ENCODE data around the gene AFF1.
"Not testable (repeated sequence)": the region's sequence is repeated elsewhere in the genome, so short reads cannot be mapped to it uniquely, and the experiment has no call there.

AFF1 gene

DNA sequence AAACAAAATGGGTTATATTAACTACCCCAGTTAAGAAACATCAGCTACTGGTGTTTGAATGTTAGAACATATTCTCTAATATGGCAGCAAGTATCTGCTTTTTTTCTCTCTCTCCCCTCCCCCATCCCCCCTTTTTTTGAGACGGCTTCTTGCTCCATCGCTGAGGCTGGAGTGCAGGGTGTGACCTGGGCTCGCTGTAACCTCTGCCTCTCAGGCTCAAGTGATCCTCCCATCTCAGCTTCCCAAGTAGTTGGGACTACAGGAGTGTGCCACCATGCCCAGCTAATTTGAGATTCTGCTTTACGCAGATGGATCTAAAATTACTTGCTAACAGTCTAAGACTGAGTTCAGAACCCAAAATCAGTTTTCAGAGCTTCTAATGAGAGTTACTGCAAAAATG, 101.9 kb downstream of the AFF1 start:
- H3K9ac ChIP-seq (ENCODE audit: low read length), result no peak overlapping the region
- no peak overlapping the region for H2AFZ ChIP-seq (ENCODE audit: low read length)
- H3K4me2 ChIP-seq (ENCODE audit: low read depth, low read length), result no peak overlapping the region
- no peak overlapping the region for H3K27ac ChIP-seq (ENCODE audit: low read length)
- peaks cover 74% of the 10 kb centered on the region for H4K20me1 ChIP-seq (ENCODE audit: insufficient read depth, low read length)
- H3K36me3 ChIP-seq (replicated peaks; ENCODE audit: insufficient read depth, low read length), result no peaks in the 10 kb centered on the region
- DNase-seq, result no peak
- TF ChIP-seq EZH2 (optimal IDR thresholded peaks at IDR 0.05; ENCODE audit: low read depth, low read length) (no peak), EZH2phosphoT487 (IDR thresholded peaks at IDR 0.05; ENCODE audit: low read length) (no peak)
- TF ChIP-seq, protein P1, sequence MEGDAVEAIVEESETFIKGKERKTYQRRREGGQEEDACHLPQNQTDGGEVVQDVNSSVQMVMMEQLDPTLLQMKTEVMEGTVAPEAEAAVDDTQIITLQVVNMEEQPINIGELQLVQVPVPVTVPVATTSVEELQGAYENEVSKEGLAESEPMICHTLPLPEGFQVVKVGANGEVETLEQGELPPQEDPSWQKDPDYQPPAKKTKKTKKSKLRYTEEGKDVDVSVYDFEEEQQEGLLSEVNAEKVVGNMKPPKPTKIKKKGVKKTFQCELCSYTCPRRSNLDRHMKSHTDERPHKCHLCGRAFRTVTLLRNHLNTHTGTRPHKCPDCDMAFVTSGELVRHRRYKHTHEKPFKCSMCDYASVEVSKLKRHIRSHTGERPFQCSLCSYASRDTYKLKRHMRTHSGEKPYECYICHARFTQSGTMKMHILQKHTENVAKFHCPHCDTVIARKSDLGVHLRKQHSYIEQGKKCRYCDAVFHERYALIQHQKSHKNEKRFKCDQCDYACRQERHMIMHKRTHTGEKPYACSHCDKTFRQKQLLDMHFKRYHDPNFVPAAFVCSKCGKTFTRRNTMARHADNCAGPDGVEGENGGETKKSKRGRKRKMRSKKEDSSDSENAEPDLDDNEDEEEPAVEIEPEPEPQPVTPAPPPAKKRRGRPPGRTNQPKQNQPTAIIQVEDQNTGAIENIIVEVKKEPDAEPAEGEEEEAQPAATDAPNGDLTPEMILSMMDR (IDR thresholded peaks at IDR 0.05; ENCODE audit: low read length), result no peak
- H3F3A ChIP-seq (ENCODE audit: insufficient read depth, low read length), result no peaks in the 10 kb centered on the region
- peaks cover 100% of the 10 kb centered on the region for H3K79me2 ChIP-seq (ENCODE audit: low read length)
- H3K4me1 ChIP-seq (ENCODE audit: low read length), result peaks cover 13% of the 10 kb centered on the region
- H3K27me3 ChIP-seq (replicated peaks; ENCODE audit: insufficient read depth, low read length), result no peaks in the 10 kb centered on the region
- H3K9me3 ChIP-seq (replicated peaks; ENCODE audit: insufficient read depth, low read length), result no peaks in the 10 kb centered on the region
- no peaks in the 10 kb centered on the region for H3K9me2 ChIP-seq (replicated peaks; ENCODE audit: insufficient read depth, low read length)
- H3K4me3 ChIP-seq (ENCODE audit: low read length), result no peak overlapping the region

DNA sequence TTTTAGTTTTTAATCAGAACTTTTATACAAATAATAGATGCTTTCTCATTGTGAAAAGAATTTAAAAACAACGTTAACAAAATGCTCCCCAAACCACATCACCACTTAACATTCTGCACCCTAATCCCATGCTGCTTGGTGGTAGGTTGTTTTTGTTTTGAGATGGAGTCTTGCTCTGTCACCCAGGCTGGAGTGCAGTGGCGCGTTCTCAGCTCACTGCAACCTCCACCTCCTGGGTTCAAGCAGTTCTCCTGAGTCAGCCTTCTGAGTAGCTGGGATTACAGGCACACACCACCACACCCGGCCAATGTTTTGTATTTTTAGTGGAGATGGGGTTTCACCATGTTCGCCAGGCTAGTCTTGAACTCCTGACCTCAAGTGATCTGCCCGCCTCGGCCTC, 102.4 kb downstream of the AFF1 start:
- not testable (repeated sequence) for H3K9me3 ChIP-seq (replicated peaks; ENCODE audit: insufficient read depth, low read length); H3K9ac ChIP-seq (ENCODE audit: low read length); H3K4me2 ChIP-seq (ENCODE audit: low read depth, low read length); H3K36me3 ChIP-seq (replicated peaks; ENCODE audit: insufficient read depth, low read length); H3K4me3 ChIP-seq (ENCODE audit: low read length); H3K27me3 ChIP-seq (replicated peaks; ENCODE audit: insufficient read depth, low read length); H3K27ac ChIP-seq (ENCODE audit: low read length); H3K9me2 ChIP-seq (replicated peaks; ENCODE audit: insufficient read depth, low read length); H3F3A ChIP-seq (ENCODE audit: insufficient read depth, low read length); DNase-seq; H2AFZ ChIP-seq (ENCODE audit: low read length)
- Histone ChIP-seq H3K79me2 (ENCODE audit: low read length) (peaks cover 100% of the 10 kb centered on the region), H3K4me1 (ENCODE audit: low read length) (peaks cover 13% of the 10 kb centered on the region), H4K20me1 (ENCODE audit: insufficient read depth, low read length) (peaks cover 69% of the 10 kb centered on the region)

DNA sequence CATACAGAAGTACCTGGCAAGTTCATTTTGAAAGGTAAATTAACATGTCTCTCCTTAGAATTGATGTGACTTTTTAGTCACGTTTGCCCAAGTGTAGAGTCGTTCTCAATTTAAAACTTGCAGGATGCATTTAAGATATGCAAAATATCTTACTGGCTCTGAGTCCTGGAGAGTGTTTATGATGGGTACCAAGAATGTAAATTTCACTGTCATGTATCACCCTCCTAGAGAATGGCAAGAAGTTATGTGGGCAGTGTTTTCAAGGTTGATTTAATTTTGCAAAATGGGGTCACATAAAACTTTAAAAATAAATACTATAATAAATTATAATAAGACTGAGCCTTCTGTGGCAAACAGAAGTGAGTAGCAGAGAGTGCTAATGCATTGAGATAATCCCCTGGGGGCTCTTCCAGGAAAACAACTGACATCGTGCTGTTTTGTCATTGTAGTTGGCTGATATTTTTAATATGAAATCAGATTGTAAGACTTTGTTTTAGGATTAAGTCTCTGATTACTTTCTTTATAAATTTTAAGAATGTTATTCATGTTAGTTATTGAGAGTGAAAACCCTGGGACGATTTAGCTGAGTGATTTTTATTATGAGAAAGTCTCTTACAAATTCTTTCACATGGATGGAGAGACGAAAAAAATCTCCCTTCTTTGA, 103.0 kb downstream of the AFF1 start:
- TF ChIP-seq EZH2phosphoT487 (IDR thresholded peaks at IDR 0.05; ENCODE audit: low read length) (no peak), EZH2 (optimal IDR thresholded peaks at IDR 0.05; ENCODE audit: low read depth, low read length) (no peak)
- TF ChIP-seq, protein P1 (IDR thresholded peaks at IDR 0.05; ENCODE audit: low read length), result no peak
- Histone ChIP-seq H3K4me3 (ENCODE audit: low read length) (no peak overlapping the region), H3K27ac (ENCODE audit: low read length) (no peak overlapping the region), H3K27me3 (replicated peaks; ENCODE audit: insufficient read depth, low read length) (no peaks in the 10 kb centered on the region), H3F3A (ENCODE audit: insufficient read depth, low read length) (no peaks in the 10 kb centered on the region), H3K4me1 (ENCODE audit: low read length) (peaks cover 13% of the 10 kb centered on the region), H2AFZ (ENCODE audit: low read length) (no peak overlapping the region), H3K9me3 (replicated peaks; ENCODE audit: insufficient read depth, low read length) (no peaks in the 10 kb centered on the region), H3K4me2 (ENCODE audit: low read depth, low read length) (no peak overlapping the region), H3K79me2 (ENCODE audit: low read length) (peaks cover 100% of the 10 kb centered on the region), H3K36me3 (replicated peaks; ENCODE audit: insufficient read depth, low read length) (no peaks in the 10 kb centered on the region), H4K20me1 (ENCODE audit: insufficient read depth, low read length) (peaks cover 64% of the 10 kb centered on the region), H3K9me2 (replicated peaks; ENCODE audit: insufficient read depth, low read length) (no peaks in the 10 kb centered on the region), H3K9ac (ENCODE audit: low read length) (no peak overlapping the region)
- DNase-seq, result no peak

DNA sequence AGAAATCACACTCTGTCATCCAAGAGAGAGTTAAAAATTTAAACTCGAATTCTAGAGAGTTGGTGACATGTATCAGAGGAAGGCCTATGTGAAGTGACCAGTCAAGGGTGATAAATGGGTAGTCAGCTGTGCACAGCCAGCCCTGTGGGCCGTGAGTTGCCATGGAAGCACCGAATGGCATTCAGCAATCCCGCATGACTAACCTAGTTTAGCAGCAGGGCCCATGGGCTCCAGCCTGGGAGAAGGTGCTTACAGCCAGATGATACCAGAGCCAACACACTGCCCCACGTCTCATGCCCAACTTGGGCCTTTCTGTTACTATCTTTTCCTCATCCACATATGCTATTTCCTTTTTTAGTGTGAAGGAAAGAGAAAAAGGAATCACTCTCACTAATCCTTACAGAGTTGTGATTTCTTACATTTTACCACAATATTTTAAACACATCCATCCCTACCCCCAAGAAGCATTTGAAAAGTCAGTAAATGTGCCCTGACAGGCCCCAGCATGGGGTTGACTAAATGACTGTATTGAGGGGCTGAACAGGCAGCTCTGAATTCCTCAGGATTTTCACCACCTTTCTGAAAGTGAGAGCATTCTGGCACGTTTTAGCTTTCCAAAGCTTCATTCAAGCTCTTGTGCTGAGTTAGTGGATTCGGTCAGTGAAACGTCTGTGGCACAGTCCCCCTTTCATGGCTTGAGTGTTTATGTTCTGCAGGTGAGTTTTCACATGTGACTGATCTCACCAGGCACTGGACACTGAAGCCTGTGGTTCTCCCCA, 104.2 kb downstream of the AFF1 start:
- H3K27me3 ChIP-seq (replicated peaks; ENCODE audit: insufficient read depth, low read length), result no peaks in the 10 kb centered on the region
- no peak for DNase-seq
- no peaks in the 10 kb centered on the region for H3K36me3 ChIP-seq (replicated peaks; ENCODE audit: insufficient read depth, low read length)
- no peaks in the 10 kb centered on the region for H3K9me2 ChIP-seq (replicated peaks; ENCODE audit: insufficient read depth, low read length)
- H3K9me3 ChIP-seq (replicated peaks; ENCODE audit: insufficient read depth, low read length), result no peaks in the 10 kb centered on the region
- H3K4me1 ChIP-seq (ENCODE audit: low read length), result peaks cover 13% of the 10 kb centered on the region
- peaks cover 100% of the 10 kb centered on the region for H3K79me2 ChIP-seq (ENCODE audit: low read length)
- TF ChIP-seq EZH2phosphoT487 (IDR thresholded peaks at IDR 0.05; ENCODE audit: low read length), result no peak
- TF ChIP-seq, protein P1 (IDR thresholded peaks at IDR 0.05; ENCODE audit: low read length), result no peak
- TF ChIP-seq EZH2 (optimal IDR thresholded peaks at IDR 0.05; ENCODE audit: low read depth, low read length), result no peak
- H3K27ac ChIP-seq (ENCODE audit: low read length), result no peak overlapping the region
- no peak overlapping the region for H3K4me3 ChIP-seq (ENCODE audit: low read length)
- H2AFZ ChIP-seq (ENCODE audit: low read length), result no peak overlapping the region
- no peak overlapping the region for H3K4me2 ChIP-seq (ENCODE audit: low read depth, low read length)
- H4K20me1 ChIP-seq (ENCODE audit: insufficient read depth, low read length), result peaks cover 62% of the 10 kb centered on the region
- H3K9ac ChIP-seq (ENCODE audit: low read length), result no peak overlapping the region
- no peaks in the 10 kb centered on the region for H3F3A ChIP-seq (ENCODE audit: insufficient read depth, low read length)
